ENCODE measurements around the gene PML.

PML gene

GRCh38 chr15:74011610-74012009, 17.1 kb downstream of the PML start:
- no peak for DNase-seq

DNA sequence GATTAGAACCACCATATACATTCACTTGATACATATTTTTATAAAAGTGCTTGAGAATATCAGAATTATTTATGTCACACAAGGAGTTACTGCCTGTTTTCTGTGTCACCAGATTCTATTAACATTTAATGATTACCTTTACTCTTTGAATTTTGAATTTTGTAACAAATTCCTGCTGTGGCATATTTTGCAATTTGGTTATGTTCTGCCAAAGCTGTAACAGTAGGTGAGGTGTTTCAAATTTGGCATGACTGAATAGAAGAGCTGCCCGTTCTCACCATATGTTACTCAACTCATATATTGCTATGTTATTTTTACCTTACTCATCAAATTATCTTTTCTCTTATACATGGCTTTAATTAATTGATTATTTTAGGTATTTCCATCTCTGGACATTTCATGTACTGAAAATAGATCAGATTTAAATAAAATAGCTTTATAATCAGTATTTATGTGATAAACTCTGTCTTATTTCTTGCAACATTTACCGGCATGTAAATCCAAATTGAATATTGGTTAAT, 18.9 kb downstream of the PML start:
- DNase-seq: no peak

- DNase-seq: no peak
Measured at GRCh38 chr15:74019734-74020133, 25.2 kb downstream of the PML start.

- no peak for DNase-seq
Measured at GRCh38 chr15:74022706-74023470, 28.4 kb downstream of the PML start.

DNA sequence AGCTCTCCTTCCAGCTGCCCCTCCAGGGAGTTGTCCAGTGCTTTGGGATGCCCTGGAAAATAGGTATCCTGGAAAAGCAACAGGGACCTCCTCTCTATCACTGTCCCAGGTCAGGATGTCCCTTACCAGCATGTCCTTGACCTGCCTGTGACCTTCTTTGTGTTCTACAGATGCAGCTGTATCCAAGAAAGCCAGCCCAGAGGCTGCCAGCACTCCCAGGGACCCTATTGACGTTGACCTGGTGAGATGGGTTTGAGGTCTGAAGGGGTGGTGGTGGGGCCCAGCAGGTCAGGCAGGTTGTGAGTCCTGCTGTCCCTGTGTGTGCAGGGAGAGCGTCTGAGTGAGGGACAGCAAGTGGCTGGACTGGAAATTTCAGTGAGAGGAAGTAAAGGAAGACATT, 30.2 kb downstream of the PML start:
- DNase-seq: no peak

DNA sequence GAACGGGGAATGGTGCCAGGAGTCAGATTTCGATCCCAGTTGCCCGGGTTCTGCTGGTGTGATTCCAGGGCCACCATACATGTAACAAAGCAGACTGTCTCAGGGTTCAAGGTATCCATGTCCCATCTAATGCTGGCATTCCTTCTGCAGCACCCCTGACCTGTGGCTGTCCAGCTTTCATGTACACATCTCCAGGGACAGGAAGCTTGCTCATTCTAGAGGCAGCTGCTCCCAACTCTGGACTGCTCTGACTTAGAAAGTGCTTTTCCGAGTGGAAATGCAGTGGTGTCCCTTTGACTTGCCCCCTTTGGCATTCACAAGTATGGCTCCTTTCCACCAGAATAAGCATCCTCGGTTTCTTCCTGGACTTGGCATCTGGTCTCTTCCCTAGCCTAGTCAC, 30.9 kb downstream of the PML start:
- DNase-seq: no peak

- no peak for DNase-seq
Measured at GRCh38 chr15:74027688-74028087, 33.2 kb downstream of the PML start.

- no peak for DNase-seq
Measured at GRCh38 chr15:74028646-74029045, 34.1 kb downstream of the PML start.

- no peak for DNase-seq
Measured at GRCh38 chr15:74032046-74032445, 37.5 kb downstream of the PML start.

- no peak for DNase-seq
Measured at GRCh38 chr15:74032606-74033561, 38.4 kb downstream of the PML start.

DNA sequence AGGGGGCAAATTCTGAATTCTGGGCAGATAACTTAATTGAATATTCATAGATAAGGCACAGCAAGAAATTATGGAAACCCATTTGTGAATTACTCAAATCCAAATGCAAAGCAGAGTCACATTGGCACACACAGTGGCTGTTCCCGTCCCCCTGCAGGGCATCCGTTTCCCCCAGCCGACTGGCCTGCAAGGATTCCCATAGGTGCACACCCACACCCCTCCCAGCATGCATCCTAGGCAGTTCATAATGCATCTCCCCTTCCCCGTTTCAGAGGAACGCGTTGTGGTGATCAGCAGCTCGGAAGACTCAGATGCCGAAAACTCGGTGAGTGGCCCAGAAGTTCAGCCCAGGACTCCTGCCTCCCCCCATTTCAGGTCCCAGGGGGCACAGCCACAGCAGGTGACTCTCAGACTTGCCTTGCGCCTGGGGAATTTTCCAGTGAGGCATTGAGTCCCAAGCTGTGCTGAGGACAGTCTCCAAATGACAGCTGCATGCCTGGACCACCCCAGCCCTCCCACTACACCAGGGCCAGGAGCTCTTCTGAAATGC, 39.8 kb downstream of the PML start:
- DNase-seq: no peak

GRCh38 chr15:74035121-74036017, 40.9 kb downstream of the PML start:
- DNase-seq: no peak

DNA sequence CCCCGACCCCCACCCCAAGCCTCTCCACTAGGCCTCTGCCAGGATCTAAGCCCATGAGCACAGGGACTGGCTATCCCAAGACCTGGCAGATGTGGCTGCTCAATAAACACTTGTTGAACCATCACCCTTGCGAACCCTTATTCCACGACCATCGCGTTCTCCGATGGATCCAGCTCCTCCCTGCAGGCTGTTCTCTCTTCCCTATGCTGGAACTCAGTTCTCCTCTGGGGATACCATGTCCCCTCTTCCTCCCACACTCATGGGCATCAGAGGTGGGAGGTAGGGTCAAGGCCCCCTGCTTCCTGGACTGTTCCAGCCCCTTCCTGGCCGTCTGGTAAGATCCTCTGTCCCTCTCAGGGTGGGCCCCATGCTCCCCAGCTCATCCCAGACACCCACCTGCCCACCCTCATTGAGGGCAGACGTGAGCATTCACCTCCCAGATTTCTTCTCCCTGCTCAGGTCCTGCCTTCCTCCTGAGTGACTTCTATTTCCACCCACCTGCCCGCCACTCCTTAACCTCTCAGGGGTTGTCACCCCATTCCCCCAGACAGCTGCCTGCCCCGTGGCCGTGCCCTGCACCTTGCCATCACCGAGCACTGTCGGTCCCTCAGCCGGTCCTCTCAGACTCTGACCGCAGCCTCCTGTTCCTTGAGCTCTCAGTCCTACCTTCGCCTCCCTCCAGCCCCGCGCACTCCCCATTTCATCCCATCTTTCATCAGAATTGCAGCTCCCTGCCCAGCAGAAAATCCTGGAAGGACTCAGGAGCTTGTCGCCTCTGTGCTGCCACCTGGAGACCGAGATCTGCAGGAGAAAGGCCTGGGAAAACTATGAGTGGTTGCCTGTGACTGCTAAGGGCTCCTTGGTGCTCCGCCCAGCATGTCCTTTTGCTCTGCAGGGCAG, 42.0 kb downstream of the PML start:
- no peak for DNase-seq

DNA sequence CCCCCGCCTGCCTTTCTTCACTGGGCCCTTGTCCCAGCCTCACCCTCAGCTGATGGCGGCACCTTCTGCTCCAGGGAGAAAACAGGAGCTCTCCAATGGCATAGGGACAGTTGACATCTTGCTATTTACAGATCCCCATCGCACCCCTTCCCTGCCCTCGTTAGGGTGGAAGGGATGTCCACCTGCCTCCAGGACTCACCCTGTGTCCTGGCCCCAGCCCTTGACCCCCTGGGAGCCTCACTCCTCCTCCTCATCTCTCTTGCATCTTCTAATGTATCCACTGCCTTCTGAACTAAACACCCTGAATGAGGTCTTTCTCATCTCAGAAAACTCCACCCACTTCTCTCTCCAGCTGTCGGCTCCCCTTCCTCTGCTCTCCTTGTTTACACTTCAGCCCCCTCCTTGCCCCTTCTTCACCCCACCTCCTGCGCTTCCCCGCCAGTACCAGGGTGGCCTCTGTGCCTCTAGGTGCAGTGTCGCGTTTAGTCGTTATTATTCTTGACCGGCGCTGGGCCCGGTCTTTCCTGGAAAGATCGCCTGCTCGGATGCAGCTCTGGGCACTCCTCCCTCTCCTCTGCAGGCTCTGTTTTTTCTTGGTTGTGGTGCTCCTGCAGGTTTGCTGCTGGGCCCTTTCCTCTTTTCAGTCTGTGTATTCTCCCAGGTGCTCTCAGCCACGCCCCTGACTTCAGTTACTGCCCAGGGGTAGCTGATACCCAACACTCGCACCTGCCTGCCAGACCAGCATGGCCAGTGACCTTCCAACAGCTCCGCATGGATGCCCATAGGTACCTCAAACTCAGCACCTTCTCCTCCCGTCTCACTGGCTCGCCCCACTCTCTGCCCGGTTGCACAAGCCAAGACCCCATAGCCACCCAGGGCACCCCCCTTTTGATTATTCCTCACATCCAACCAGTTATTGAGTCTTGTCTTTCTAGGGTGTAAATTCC, 42.9 kb downstream of the PML start:
- DNase-seq: no peak

DNA sequence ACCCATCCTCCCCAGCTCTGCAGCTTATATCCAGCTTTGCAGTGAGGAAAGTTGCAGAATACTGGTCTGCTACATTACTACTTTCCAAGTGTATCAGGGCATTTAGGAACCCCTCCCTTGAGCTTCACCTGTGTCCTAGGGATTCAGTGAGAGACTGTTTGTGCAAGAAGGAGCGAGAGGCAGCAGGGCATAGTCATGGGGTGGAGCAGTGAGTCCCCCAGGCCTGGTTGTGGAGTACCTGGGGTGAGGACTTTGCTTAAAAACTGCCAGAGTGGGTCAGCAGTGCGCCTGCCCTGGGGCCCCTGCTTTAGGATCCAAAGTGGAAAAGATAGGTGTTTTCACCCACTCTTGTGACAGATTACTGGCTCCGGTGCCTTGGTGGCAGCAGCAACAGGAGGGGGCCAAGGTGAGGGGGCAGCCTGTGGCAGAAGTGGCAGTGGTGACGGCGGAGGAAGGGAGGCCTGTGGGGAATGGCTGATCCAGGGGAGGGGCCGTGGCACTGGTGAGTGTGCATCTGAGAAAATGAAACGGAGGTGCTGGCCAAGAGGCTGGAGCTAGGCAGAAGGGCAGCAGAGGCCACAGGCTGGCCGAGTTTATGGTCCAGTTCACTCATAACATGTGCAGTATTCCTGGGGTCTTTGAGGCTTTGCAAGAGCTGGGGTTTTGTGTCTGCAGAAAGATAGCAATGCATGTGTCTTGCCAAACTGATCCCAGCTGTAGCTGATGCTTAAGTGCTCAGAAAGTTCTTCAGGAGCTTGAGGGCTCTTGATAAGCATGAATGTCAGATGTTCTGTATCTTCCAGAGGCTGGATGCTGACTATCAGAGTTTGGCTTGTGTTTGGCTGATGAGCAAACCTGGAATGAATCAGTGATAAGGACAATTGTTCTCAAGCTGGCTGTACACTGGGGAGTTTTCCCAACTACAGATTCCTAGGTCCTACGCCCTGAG, 44.5 kb downstream of the PML start:
- DNase-seq: no peak

GRCh38 chr15:74039656-74040010, 45.1 kb downstream of the PML start:
- DNase-seq: no peak

DNA sequence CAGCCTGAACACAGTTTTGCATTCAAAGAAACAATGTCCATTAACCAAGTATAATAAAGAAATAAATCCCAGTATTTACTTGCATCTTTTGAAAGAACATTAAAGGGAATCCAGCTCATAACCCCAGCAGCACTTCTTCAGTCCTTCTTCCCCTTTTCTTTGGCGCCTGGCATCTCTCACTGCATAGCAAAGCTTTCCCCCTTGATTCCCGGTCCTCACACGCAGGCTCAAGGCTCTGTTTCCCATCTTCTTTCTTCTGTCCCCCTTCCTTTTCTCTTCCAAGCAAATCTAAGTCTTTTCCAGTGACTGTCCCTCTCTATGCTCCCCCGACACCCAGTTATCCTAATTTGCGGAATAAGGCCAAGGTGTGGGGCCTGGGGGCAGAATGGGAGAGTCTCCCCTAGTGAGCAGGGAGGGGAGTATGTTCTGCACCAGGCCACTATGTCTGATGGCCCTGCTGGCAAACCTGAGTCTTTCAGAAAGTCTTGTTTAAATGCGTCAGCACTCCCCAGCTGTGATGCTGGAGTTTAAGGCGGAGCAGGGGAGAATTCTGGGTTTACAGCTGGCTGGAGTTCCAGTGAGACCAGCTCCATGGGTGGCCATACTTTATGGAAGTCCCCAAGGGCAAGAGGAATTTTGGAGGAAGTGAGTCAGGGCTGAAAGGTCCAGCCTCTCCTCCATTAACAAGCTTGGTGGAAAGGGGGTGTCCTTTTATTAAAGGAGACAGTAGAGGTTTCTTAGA, 45.8 kb downstream of the PML start:
- no peak for DNase-seq

DNA sequence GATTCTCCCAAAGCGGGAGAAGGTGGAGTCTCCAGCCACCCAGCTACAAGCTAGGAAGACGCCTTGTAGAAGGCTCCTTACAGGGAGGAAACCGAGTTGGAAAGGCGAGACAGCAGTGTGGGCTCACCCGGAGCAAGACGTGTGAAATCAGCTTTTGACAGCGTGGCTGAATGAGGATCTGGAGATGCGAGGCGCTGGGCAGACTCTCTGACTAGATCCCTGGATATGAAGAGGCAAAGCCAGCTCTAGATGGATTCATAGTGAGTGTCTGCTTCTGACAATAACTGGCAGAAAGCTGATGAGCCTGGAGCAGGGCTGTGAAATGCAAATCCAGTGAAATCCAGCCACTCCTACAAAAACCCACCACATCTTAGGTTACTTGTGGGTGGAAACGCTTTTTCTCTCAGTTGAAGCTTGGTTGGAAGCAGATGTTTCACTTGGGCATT, 46.8 kb downstream of the PML start:
- no peak for DNase-seq
